ENCODE measurements around the gene TENT5C. TPM values are rescaled to one million over a fixed set of nuclear protein-coding genes. Genes with fewer than 3 reads are reported as not detected.

TENT5C gene
- total and polyA plus RNA-seq, 9 of the 15 experiments (the other 6 are each of a cell fraction or from before 2014, with no cell fraction given): 1.8 to 7.7 (median 4.0) TPM

- Histone ChIP-seq H2AFZ (ENCODE audit: low read depth, low read length) (no peak overlapping the region; the same call in 1 of the 2 replicates), H3K79me2 (ENCODE audit: control insufficient read depth, insufficient read depth, low read length) (peaks cover 83% of the 10 kb centered on the region), H3K4me3 (peak overlapping the region; percentile 9; the same call in 1 of the 2 replicates), H4K20me1 (replicated peaks; ENCODE audit: control insufficient read depth, insufficient read depth, low read length) (peaks cover 12% of the 10 kb centered on the region), H3K4me1 (replicated peaks in 1 of 2; ENCODE audit: control insufficient read depth in 2 of 2, insufficient read depth in 2 of 2, low read length in 2 of 2) (peaks cover 53 to 96% of the 10 kb centered on the region in 2 experiments), H3K9me1 (ENCODE audit: control insufficient read depth, insufficient read depth, low read length) (peaks cover 3% of the 10 kb centered on the region), H3K27ac (ENCODE audit: extremely low read depth, low read depth, low read length) (peak overlapping the region; percentile 77), H3K4me2 (ENCODE audit: insufficient read depth, low read length) (peak overlapping the region; percentile 67), H3K9ac (ENCODE audit: insufficient read depth in 1 of 2, low read depth in 2 of 2, low read length in 2 of 2) (peak overlapping the region in 1 of 2 experiments; percentile 64; a peak in 2 of 4 replicates), H3K36me3 (ENCODE audit: control insufficient read depth, insufficient read depth, low read length) (no peaks in the 10 kb centered on the region; the same call in 1 of the 3 replicates), H3K27me3 (ENCODE audit: control insufficient read depth in 2 of 2, insufficient read depth in 2 of 2, low read length in 2 of 2) (no peaks in the 10 kb centered on the region), H3K9me3 (replicated peaks; ENCODE audit: control insufficient read depth, insufficient read depth, low read depth, low read length) (no peaks in the 10 kb centered on the region)
- ATAC-seq (peak; percentile 71), DNase-seq (ENCODE audit: extremely low read depth in 1 of 4, low spot score in 3 of 4) (peak; percentile 69 to 96 (median 80)), FAIRE-seq (peak; percentile 97)
- CTCF ChIA-PET (ENCODE audit: low intra/inter-chr PET ratio): no interaction called here
- intact Hi-C loops (cut with micrococcal nuclease) (loop anchor here (1.0 to 5.0 kb wide), 5 partner anchors 26 to 75 kb away; no protein-coding TSS in a partner anchor), in situ Hi-C loops (cut with MboI) (no loop called here)
- WGBS (ENCODE audit: insufficient coverage, low coverage, missing lambda C conversion rate): under 1% methylated on average over 7 of the region's 7 CpGs
- no TSS peak for BruUV-seq (replicated peaks)
- POLR2A ChIA-PET: interaction anchor here (0.6 to 14.3 kb wide), 18 partner anchors 8 to 785 kb away, joined by 3 to 383 read pairs (median 3); no protein-coding TSS in a partner anchor
- TF ChIP-seq NONO (IDR thresholded peaks at IDR 0.05; ENCODE audit: low read depth in 2 of 2, low read length in 1 of 2): peak in 1 of 2 experiments; percentile 85; a peak in 2 of 4 replicates
- TF ChIP-seq ZNF197 (CRISPR knock-in tag; IDR thresholded peaks at IDR 0.05; ENCODE audit: low read depth): peak; percentile 85
- peak; percentile 94 for TF ChIP-seq MTA3 (IDR thresholded peaks at IDR 0.05; ENCODE audit: borderline replicate concordance)
- TF ChIP-seq PHF8 (IDR thresholded peaks at IDR 0.05; ENCODE audit: borderline replicate concordance, low read length): no peak
- TF ChIP-seq ZBTB17 (CRISPR knock-in tag; IDR thresholded peaks at IDR 0.05): peak; percentile 47; the same call in 1 of the 2 replicates
- TF ChIP-seq STAT5A (IDR thresholded peaks at IDR 0.05; ENCODE audit: borderline replicate concordance, low read length): peak; percentile 96
- no peak for TF ChIP-seq STAG1 (CRISPR knock-in tag; IDR thresholded peaks at IDR 0.05; ENCODE audit: borderline replicate concordance)
- TF ChIP-seq ZNF75A (CRISPR knock-in tag; IDR thresholded peaks at IDR 0.05): no peak
- no peak for TF ChIP-seq TSHZ1 (CRISPR knock-in tag; IDR thresholded peaks at IDR 0.05)
- peak; percentile 90 for TF ChIP-seq FOSL1 (tag; conservative IDR thresholded peaks at IDR 0.05)
- peak; percentile 94 for TF ChIP-seq HDAC3 (IDR thresholded peaks at IDR 0.05; ENCODE audit: borderline replicate concordance, partially characterized antibody)
- TF ChIP-seq DNMT1 (IDR thresholded peaks at IDR 0.05): no peak
- TF ChIP-seq GABPB1 (CRISPR knock-in tag; IDR thresholded peaks at IDR 0.05): peak; percentile 54; the same call in 1 of the 2 replicates
- peak; percentile 24; the same call in 1 of the 2 replicates for TF ChIP-seq MAX (CRISPR knock-in tag; IDR thresholded peaks at IDR 0.05)
- peak; percentile 96 for TF ChIP-seq CC2D1A (IDR thresholded peaks at IDR 0.05)
- TF ChIP-seq POU5F1 (IDR thresholded peaks at IDR 0.05; ENCODE audit: borderline replicate concordance, low read depth, low read length, partially characterized antibody): no peak
These were observed 6.8 kb downstream of the TENT5C start for GRCh38 chr1:117612517-117613248.

Measured in K562 (cell line).